Activated naive CD4-positive, alpha-beta T cell treated with anti-CD3 and anti-CD28 coated beads, Interleukin-2, amount 50 U/mL, for 24 hours (primary cell): ENCODE results near the gene GYPC.
"Not testable (repeated sequence)": the region's sequence is repeated elsewhere in the genome, so short reads cannot be mapped to it uniquely, and the experiment has no call there.

Experiments
- H3K27ac Mint-ChIP-seq: one replicate; pipeline ENCODE4 v1.8.0; 2021; ENCODE audit warnings: mild to moderate bottlenecking, mixed read lengths
- H3K27me3 Mint-ChIP-seq: one replicate; pipeline ENCODE4 v1.8.0; 2021; ENCODE audit warnings: mixed read lengths
- H3K36me3 Mint-ChIP-seq: one replicate; pipeline ENCODE4 v1.8.0; 2021; ENCODE audit warnings: mixed read lengths
- H3K4me1 Mint-ChIP-seq: one replicate; pipeline ENCODE4 v1.8.0; 2021; ENCODE audit warnings: mixed read lengths
- H3K4me3 Mint-ChIP-seq: one replicate; pipeline ENCODE4 v1.8.0; 2021; ENCODE audit warnings: mild to moderate bottlenecking, mixed read lengths
- H3K9me3 Mint-ChIP-seq: one replicate; pipeline ENCODE4 v1.8.0; 2021; ENCODE audit warnings: mixed read lengths

GYPC gene

GRCh38 chr2:126698376-126698775, 42.4 kb downstream of the GYPC start:
- Mint-ChIP-seq H3K9me3 (no peaks in the 10 kb centered on the region), H3K36me3 (peaks cover 15% of the 10 kb centered on the region)

GRCh38 chr2:126699018-126699417, 43.1 kb downstream of the GYPC start:
- H3K4me1 Mint-ChIP-seq = peaks cover 19% of the 10 kb centered on the region
- H3K4me3 Mint-ChIP-seq = no peak overlapping the region
- no peak overlapping the region for H3K27ac Mint-ChIP-seq
- H3K9me3 Mint-ChIP-seq = no peaks in the 10 kb centered on the region
- no peaks in the 10 kb centered on the region for H3K27me3 Mint-ChIP-seq
- H3K36me3 Mint-ChIP-seq = peaks cover 15% of the 10 kb centered on the region

More at GRCh38 chr2:126698376-126698775, 42.4 kb downstream of the GYPC start:
- Mint-ChIP-seq H3K27me3 (no peaks in the 10 kb centered on the region), H3K4me3 (no peak overlapping the region), H3K4me1 (peaks cover 19% of the 10 kb centered on the region), H3K27ac (no peak overlapping the region)

GRCh38 chr2:126699716-126700581, 44.0 kb downstream of the GYPC start:
- H3K27me3 Mint-ChIP-seq = no peaks in the 10 kb centered on the region
- H3K27ac Mint-ChIP-seq = peak overlapping the region; percentile 8

GRCh38 chr2:126700677-126701076, 44.7 kb downstream of the GYPC start:
- Mint-ChIP-seq H3K27me3 (no peaks in the 10 kb centered on the region), H3K9me3 (no peaks in the 10 kb centered on the region), H3K4me3 (no peak overlapping the region), H3K27ac (peak overlapping the region; percentile 8), H3K36me3 (peaks cover 8% of the 10 kb centered on the region), H3K4me1 (peaks cover 19% of the 10 kb centered on the region)

More at GRCh38 chr2:126699716-126700581, 44.0 kb downstream of the GYPC start:
- Mint-ChIP-seq H3K9me3 (no peaks in the 10 kb centered on the region), H3K4me1 (peaks cover 19% of the 10 kb centered on the region), H3K4me3 (no peak overlapping the region), H3K36me3 (peaks cover 11% of the 10 kb centered on the region)

GRCh38 chr2:126703311-126703710, 47.4 kb downstream of the GYPC start:
- H3K36me3 Mint-ChIP-seq = peaks cover 4% of the 10 kb centered on the region
- H3K4me3 Mint-ChIP-seq = no peak overlapping the region
- no peak overlapping the region for H3K27ac Mint-ChIP-seq
- H3K4me1 Mint-ChIP-seq = peaks cover 19% of the 10 kb centered on the region
- no peaks in the 10 kb centered on the region for H3K27me3 Mint-ChIP-seq
- no peaks in the 10 kb centered on the region for H3K9me3 Mint-ChIP-seq

GRCh38 chr2:126704434-126705160, 48.6 kb downstream of the GYPC start:
- no peaks in the 10 kb centered on the region for H3K27me3 Mint-ChIP-seq
- H3K9me3 Mint-ChIP-seq = no peaks in the 10 kb centered on the region
- peaks cover 16% of the 10 kb centered on the region for H3K4me1 Mint-ChIP-seq

GRCh38 chr2:126707191-126707590, 51.2 kb downstream of the GYPC start:
- Mint-ChIP-seq H3K36me3 (no peaks in the 10 kb centered on the region), H3K9me3 (no peaks in the 10 kb centered on the region), H3K27ac (no peak overlapping the region), H3K27me3 (no peaks in the 10 kb centered on the region), H3K4me1 (peaks cover under 1% of the 10 kb centered on the region), H3K4me3 (no peak overlapping the region)

More at GRCh38 chr2:126704434-126705160, 48.6 kb downstream of the GYPC start:
- no peak overlapping the region for H3K27ac Mint-ChIP-seq
- peaks cover 3% of the 10 kb centered on the region for H3K36me3 Mint-ChIP-seq
- H3K4me3 Mint-ChIP-seq = no peak overlapping the region

- H3K27me3 Mint-ChIP-seq = no peaks in the 10 kb centered on the region
- no peak overlapping the region for H3K4me3 Mint-ChIP-seq
- peaks cover 8% of the 10 kb centered on the region for H3K4me1 Mint-ChIP-seq
- no peak overlapping the region for H3K27ac Mint-ChIP-seq
- H3K36me3 Mint-ChIP-seq = no peaks in the 10 kb centered on the region
- no peaks in the 10 kb centered on the region for H3K9me3 Mint-ChIP-seq
Measured at GRCh38 chr2:126707941-126708340, 52.0 kb downstream of the GYPC start.

GRCh38 chr2:126714191-126714965, 58.4 kb downstream of the GYPC start:
- peaks cover 16% of the 10 kb centered on the region for H3K4me1 Mint-ChIP-seq
- no peaks in the 10 kb centered on the region for H3K36me3 Mint-ChIP-seq
- H3K9me3 Mint-ChIP-seq = no peaks in the 10 kb centered on the region
- no peak overlapping the region for H3K4me3 Mint-ChIP-seq
- H3K27ac Mint-ChIP-seq = no peak overlapping the region
- H3K27me3 Mint-ChIP-seq = no peaks in the 10 kb centered on the region

- Mint-ChIP-seq H3K27ac (no peak overlapping the region), H3K36me3 (no peaks in the 10 kb centered on the region), H3K4me1 (peaks cover 21% of the 10 kb centered on the region)
Measured at GRCh38 chr2:126715111-126715510, 59.2 kb downstream of the GYPC start.

GRCh38 chr2:126715576-126716406, 59.8 kb downstream of the GYPC start:
- Mint-ChIP-seq H3K4me3 (no peak overlapping the region), H3K27me3 (no peaks in the 10 kb centered on the region), H3K36me3 (no peaks in the 10 kb centered on the region), H3K4me1 (peaks cover 21% of the 10 kb centered on the region), H3K27ac (no peak overlapping the region), H3K9me3 (no peaks in the 10 kb centered on the region)

More at GRCh38 chr2:126715111-126715510, 59.2 kb downstream of the GYPC start:
- H3K27me3 Mint-ChIP-seq = no peaks in the 10 kb centered on the region
- no peak overlapping the region for H3K4me3 Mint-ChIP-seq
- H3K9me3 Mint-ChIP-seq = no peaks in the 10 kb centered on the region

GRCh38 chr2:126717277-126717676, 61.3 kb downstream of the GYPC start:
- peaks cover 20% of the 10 kb centered on the region for H3K4me1 Mint-ChIP-seq
- H3K27me3 Mint-ChIP-seq, H3K36me3 Mint-ChIP-seq, H3K9me3 Mint-ChIP-seq, H3K27ac Mint-ChIP-seq, H3K4me3 Mint-ChIP-seq: not testable (repeated sequence)

- Mint-ChIP-seq H3K27me3 (no peaks in the 10 kb centered on the region), H3K4me3 (no peak overlapping the region), H3K36me3 (no peaks in the 10 kb centered on the region), H3K4me1 (peaks cover 13% of the 10 kb centered on the region), H3K9me3 (no peaks in the 10 kb centered on the region), H3K27ac (no peak overlapping the region)
Measured at GRCh38 chr2:126717928-126718327, 62.0 kb downstream of the GYPC start.

GRCh38 chr2:126719191-126719832, 63.4 kb downstream of the GYPC start:
- no peak overlapping the region for H3K27ac Mint-ChIP-seq
- H3K9me3 Mint-ChIP-seq = no peaks in the 10 kb centered on the region
- H3K4me3 Mint-ChIP-seq = no peak overlapping the region
- peaks cover 2% of the 10 kb centered on the region for H3K36me3 Mint-ChIP-seq
- H3K27me3 Mint-ChIP-seq = no peaks in the 10 kb centered on the region
- H3K4me1 Mint-ChIP-seq = peaks cover 6% of the 10 kb centered on the region
